Measurements from ENCODE around the gene ZFHX3. TPM values are rescaled to one million over a fixed set of nuclear protein-coding genes. Genes with fewer than 3 reads are reported as not detected.

Gene ZFHX3
- total and polyA plus RNA-seq, 2 experiments from 2014 or later: 2.8 to 3.9 TPM

GRCh38 chr16:73025151-73025855 is 22.6 kb downstream of the ZFHX3 start:
- DNase-seq: peak; percentile 33
- no peak overlapping the region for H3K27ac ChIP-seq
- H3K4me2 ChIP-seq (ENCODE audit: unreplicated experiment): peak overlapping the region; percentile 34
- no peaks in the 10 kb centered on the region for H3K27me3 ChIP-seq (replicated peaks; ENCODE audit: insufficient read depth)
- no peaks in the 10 kb centered on the region for H3K36me3 ChIP-seq (ENCODE audit: low read depth)
- in situ Hi-C loops (cut with MboI): no loop called here
- peaks cover 99% of the 10 kb centered on the region for H3K79me2 ChIP-seq (ENCODE audit: insufficient read depth)
- H3K9me3 ChIP-seq (ENCODE audit: low read depth): no peaks in the 10 kb centered on the region
- peak overlapping the region; percentile 34; the same call in 1 of the 2 replicates for H3K9ac ChIP-seq
- no peak overlapping the region for H2AFZ ChIP-seq
- TF ChIP-seq EZH2phosphoT487 (IDR thresholded peaks at IDR 0.05; ENCODE audit: insufficient read depth, low read depth) (no peak), EZH2 (IDR thresholded peaks at IDR 0.05; ENCODE audit: insufficient read depth, poor library complexity, severe bottlenecking) (no peak)
- H3K4me1 ChIP-seq (ENCODE audit: insufficient read depth): peaks cover 15% of the 10 kb centered on the region; the same call in 1 of the 2 replicates
- H3F3A ChIP-seq (ENCODE audit: insufficient read depth): peaks cover 11% of the 10 kb centered on the region
- no peak overlapping the region; the same call in 1 of the 2 replicates for H3K4me3 ChIP-seq
- peaks cover 7% of the 10 kb centered on the region; the same call in 1 of the 2 replicates for H4K20me1 ChIP-seq (ENCODE audit: insufficient read depth)
- WGBS, 2 experiments (ENCODE audit: low coverage in 1 of 2, low lambda C conversion rate in 2 of 2, missing lambda C conversion rate in 2 of 2): 38 to 39% methylated on average over 11 of the region's 11 CpGs
- no peaks in the 10 kb centered on the region for H3K9me2 ChIP-seq (ENCODE audit: insufficient read depth)

GRCh38 chr16:73024571-73025105 is 23.3 kb downstream of the ZFHX3 start:
- H3K4me1 ChIP-seq (ENCODE audit: insufficient read depth): peaks cover 21% of the 10 kb centered on the region
- H3F3A ChIP-seq (ENCODE audit: insufficient read depth): peaks cover 15% of the 10 kb centered on the region
- H3K4me3 ChIP-seq: no peak overlapping the region
- H3K36me3 ChIP-seq (ENCODE audit: low read depth): no peaks in the 10 kb centered on the region
- no peak overlapping the region for H3K9ac ChIP-seq
- H3K9me2 ChIP-seq (ENCODE audit: insufficient read depth): no peaks in the 10 kb centered on the region
- in situ Hi-C loops (cut with MboI): no loop called here
- no peaks in the 10 kb centered on the region for H3K27me3 ChIP-seq (replicated peaks; ENCODE audit: insufficient read depth)
- WGBS, 2 experiments (ENCODE audit: low coverage in 1 of 2, low lambda C conversion rate in 2 of 2, missing lambda C conversion rate in 2 of 2): 94% methylated on average over 13 of the region's 13 CpGs
- peaks cover 7% of the 10 kb centered on the region; the same call in 1 of the 2 replicates for H4K20me1 ChIP-seq (ENCODE audit: insufficient read depth)
- DNase-seq: no peak
- H2AFZ ChIP-seq: no peak overlapping the region
- H3K9me3 ChIP-seq (ENCODE audit: low read depth): no peaks in the 10 kb centered on the region
- TF ChIP-seq EZH2phosphoT487 (IDR thresholded peaks at IDR 0.05; ENCODE audit: insufficient read depth, low read depth): no peak
- no peak for TF ChIP-seq EZH2 (IDR thresholded peaks at IDR 0.05; ENCODE audit: insufficient read depth, poor library complexity, severe bottlenecking)
- no peak overlapping the region for H3K4me2 ChIP-seq (ENCODE audit: unreplicated experiment)
- peaks cover 99% of the 10 kb centered on the region for H3K79me2 ChIP-seq (ENCODE audit: insufficient read depth)
- H3K27ac ChIP-seq: no peak overlapping the region

GRCh38 chr16:73023752-73024570 is 24.0 kb downstream of the ZFHX3 start:
- H3K9me3 ChIP-seq (ENCODE audit: low read depth): no peaks in the 10 kb centered on the region
- in situ Hi-C loops (cut with MboI): no loop called here
- H3K27me3 ChIP-seq (replicated peaks; ENCODE audit: insufficient read depth): no peaks in the 10 kb centered on the region
- no peak overlapping the region for H3K4me3 ChIP-seq
- peaks cover 99% of the 10 kb centered on the region for H3K79me2 ChIP-seq (ENCODE audit: insufficient read depth)
- 88 to 91% methylated on average over 22 of the region's 22 CpGs for WGBS, 2 experiments (ENCODE audit: low coverage in 1 of 2, low lambda C conversion rate in 2 of 2, missing lambda C conversion rate in 2 of 2)
- no peak for DNase-seq
- H4K20me1 ChIP-seq (ENCODE audit: insufficient read depth): 0 out of 2 replicates have a peak, but pooled peaks cover 3% of the 10 kb centered on the region
- H3K27ac ChIP-seq: no peak overlapping the region
- no peaks in the 10 kb centered on the region for H3K9me2 ChIP-seq (ENCODE audit: insufficient read depth)
- no peak overlapping the region for H3K9ac ChIP-seq
- H3K4me2 ChIP-seq (ENCODE audit: unreplicated experiment): no peak overlapping the region
- H2AFZ ChIP-seq: no peak overlapping the region
- no peaks in the 10 kb centered on the region for H3K36me3 ChIP-seq (ENCODE audit: low read depth)
- H3F3A ChIP-seq (ENCODE audit: insufficient read depth): peaks cover 20% of the 10 kb centered on the region
- peaks cover 28% of the 10 kb centered on the region for H3K4me1 ChIP-seq (ENCODE audit: insufficient read depth)
- TF ChIP-seq EZH2phosphoT487 (IDR thresholded peaks at IDR 0.05; ENCODE audit: insufficient read depth, low read depth) (no peak), EZH2 (IDR thresholded peaks at IDR 0.05; ENCODE audit: insufficient read depth, poor library complexity, severe bottlenecking) (no peak)

GRCh38 chr16:73023320-73023719 is 24.6 kb downstream of the ZFHX3 start:
- H3K9me2 ChIP-seq (ENCODE audit: insufficient read depth): no peaks in the 10 kb centered on the region
- H3K79me2 ChIP-seq (ENCODE audit: insufficient read depth): peaks cover 99% of the 10 kb centered on the region
- no peaks in the 10 kb centered on the region for H3K9me3 ChIP-seq (ENCODE audit: low read depth)
- H3K27me3 ChIP-seq (replicated peaks; ENCODE audit: insufficient read depth): no peaks in the 10 kb centered on the region
- WGBS, 2 experiments (ENCODE audit: low coverage in 1 of 2, low lambda C conversion rate in 2 of 2, missing lambda C conversion rate in 2 of 2): 96 to 97% methylated on average over 10 of the region's 10 CpGs
- no peaks in the 10 kb centered on the region for H3K36me3 ChIP-seq (ENCODE audit: low read depth)
- no peak overlapping the region for H3K9ac ChIP-seq
- peaks cover 32% of the 10 kb centered on the region for H3K4me1 ChIP-seq (ENCODE audit: insufficient read depth)
- H2AFZ ChIP-seq: no peak overlapping the region
- H3K4me2 ChIP-seq (ENCODE audit: unreplicated experiment): no peak overlapping the region
- H3F3A ChIP-seq (ENCODE audit: insufficient read depth): peaks cover 23% of the 10 kb centered on the region
- H3K4me3 ChIP-seq: no peak overlapping the region
- 0 out of 2 replicates have a peak, but pooled peaks cover 3% of the 10 kb centered on the region for H4K20me1 ChIP-seq (ENCODE audit: insufficient read depth)
- TF ChIP-seq EZH2 (IDR thresholded peaks at IDR 0.05; ENCODE audit: insufficient read depth, poor library complexity, severe bottlenecking): no peak
- no peak for TF ChIP-seq EZH2phosphoT487 (IDR thresholded peaks at IDR 0.05; ENCODE audit: insufficient read depth, low read depth)
- no peak for DNase-seq
- in situ Hi-C loops (cut with MboI): no loop called here
- no peak overlapping the region for H3K27ac ChIP-seq

Measured in GM23248 (cell line).